GM23338 (cell line): Measurements from ENCODE around the gene PAXX. TPM values are rescaled to one million over a fixed set of nuclear protein-coding genes. Genes with fewer than 3 reads are reported as not detected.

ENCODE experiments used
- ATAC-seq: fragments of 200-7000 bp; cut with Tn5 transposase; 3 replicates; pipeline ENCODE4 v1.9.1; 2020
- DNase-seq: peaks from one replicate; pipeline ENCODE4 v3.0.0-alpha.2; 2015; ENCODE audit warnings: low spot score
- H2AFZ ChIP-seq: fragments of 200-600 bp; sonication (generic); 2 replicates; pipeline ENCODE4 v1.8.0; 2016; ENCODE audit warnings: antibody characterized with exemption, mild to moderate bottlenecking, moderate library complexity
- H3F3A ChIP-seq: fragments of 200-600 bp; sonication (generic); replicated peaks from 2 replicates; pipeline ENCODE4 v1.8.0; 2017; ENCODE audit warnings: antibody characterized with exemption, mixed run types, low read depth
- H3K27ac ChIP-seq: fragments of 200-600 bp; sonication (generic); 2 replicates; pipeline ENCODE4 v1.6.1; 2016; ENCODE audit warnings: low read depth
- H3K27me3 ChIP-seq: fragments of 200-600 bp; sonication (generic); 2 replicates; pipeline ENCODE4 v1.8.0; 2016; ENCODE audit warnings: mild to moderate bottlenecking, mixed run types, moderate library complexity; ENCODE audit not compliant: insufficient read depth
- H3K36me3 ChIP-seq: fragments of 200-600 bp; sonication (generic); 2 replicates; pipeline ENCODE4 v1.8.0; 2016; ENCODE audit warnings: mild to moderate bottlenecking; ENCODE audit not compliant: insufficient read depth
- H3K4me1 ChIP-seq: fragments of 200-600 bp; sonication (generic); 2 replicates; pipeline ENCODE4 v1.8.0; 2016; ENCODE audit warnings: mild to moderate bottlenecking, moderate library complexity; ENCODE audit not compliant: insufficient read depth
- H3K4me2 ChIP-seq: fragments of 200-600 bp; sonication (generic); 2 replicates; pipeline ENCODE4 v1.7.1; 2017; ENCODE audit warnings: mixed run types
- H3K4me3 ChIP-seq: fragments of 200-600 bp; sonication (generic); 2 replicates; pipeline ENCODE4 v1.6.1; 2016; ENCODE audit warnings: mixed run types
- H3K79me2 ChIP-seq: fragments of 200-600 bp; sonication (generic); replicated peaks from 2 replicates; pipeline ENCODE4 v1.8.0; 2017; ENCODE audit warnings: mild to moderate bottlenecking; ENCODE audit not compliant: insufficient read depth
- H3K9me2 ChIP-seq: fragments of 200-600 bp; sonication (generic); 2 replicates; pipeline ENCODE4 v1.8.0; 2017; ENCODE audit not compliant: insufficient read depth
- H4K20me1 ChIP-seq: fragments of 200-600 bp; sonication (generic); replicated peaks from 2 replicates; pipeline ENCODE4 v1.8.0; 2017; ENCODE audit warnings: mild to moderate bottlenecking; ENCODE audit not compliant: insufficient read depth
- H3K27ac Mint-ChIP-seq: 2 replicates; pipeline ENCODE4 v1.8.0; 2020; ENCODE audit warnings: inconsistent platforms, mild to moderate bottlenecking, moderate library complexity, mixed read lengths
- H3K27me3 Mint-ChIP-seq: 3 replicates; pipeline ENCODE4 v1.8.0; 2022; ENCODE audit warnings: low read depth, mild to moderate bottlenecking, moderate library complexity, mixed read lengths, inconsistent platforms; ENCODE audit not compliant: insufficient read depth, poor library complexity
- H3K36me3 Mint-ChIP-seq: 3 replicates; pipeline ENCODE4 v1.8.0; 2021; ENCODE audit warnings: low read depth, mild to moderate bottlenecking, inconsistent platforms, moderate library complexity, mixed read lengths
- H3K4me1 Mint-ChIP-seq: 3 replicates; pipeline ENCODE4 v1.8.0; 2020; ENCODE audit warnings: mild to moderate bottlenecking, inconsistent platforms, mixed read lengths
- H3K4me3 Mint-ChIP-seq: 3 replicates; pipeline ENCODE4 v1.8.0; 2021; ENCODE audit warnings: moderate library complexity, mild to moderate bottlenecking, inconsistent platforms, mixed read lengths
- H3K9me3 Mint-ChIP-seq: 3 replicates; pipeline ENCODE4 v1.8.0; 2020; ENCODE audit warnings: moderate library complexity, mild to moderate bottlenecking, inconsistent platforms, mixed read lengths
- CREB1 ChIP-seq: fragments of 250-450 bp; sonication (Bioruptor Pico); IDR thresholded peaks from 2 replicates; pipeline ENCODE4 v1.5.0; 2020; ENCODE audit warnings: low read depth, mild to moderate bottlenecking, moderate library complexity
- EZH2 ChIP-seq: fragments of 200-600 bp; sonication (generic); IDR thresholded peaks from one replicate; pipeline ENCODE4 v1.8.0; 2017; ENCODE audit warnings: antibody characterized with exemption, mild to moderate bottlenecking, low read depth; ENCODE audit not compliant: unreplicated experiment
- EZH2phosphoT487 ChIP-seq: fragments of 200-600 bp; sonication (generic); IDR thresholded peaks from one replicate; pipeline ENCODE4 v1.8.1; 2018; ENCODE audit warnings: antibody characterized with exemption; ENCODE audit not compliant: unreplicated experiment
- JUNB ChIP-seq: IDR thresholded peaks from one replicate; pipeline ENCODE4 v1.6.1; 2016; ENCODE audit warnings: antibody characterized with exemption; ENCODE audit not compliant: unreplicated experiment
- NANOG ChIP-seq: IDR thresholded peaks from 2 replicates; pipeline ENCODE4 v1.6.1; 2016; ENCODE audit warnings: antibody characterized with exemption, borderline replicate concordance
- POLR2AphosphoS5 ChIP-seq: IDR thresholded peaks from 2 replicates; pipeline ENCODE4 v1.6.1; 2016; ENCODE audit warnings: antibody characterized with exemption, low read depth
- STAT1 ChIP-seq: IDR thresholded peaks from one replicate; pipeline ENCODE4 v1.6.1; 2016; ENCODE audit warnings: antibody characterized with exemption; ENCODE audit not compliant: unreplicated experiment
- ZNF114 ChIP-seq: fragments of 250-450 bp; sonication (Bioruptor Pico); IDR thresholded peaks from 2 replicates; pipeline ENCODE4 v1.5.0; 2020; ENCODE audit warnings: mild to moderate bottlenecking, moderate library complexity
- ZNF331 ChIP-seq: fragments of 250-450 bp; sonication (Bioruptor Pico); IDR thresholded peaks from 2 replicates; pipeline ENCODE4 v1.5.0; 2020; ENCODE audit warnings: low read depth, mild to moderate bottlenecking, moderate library complexity
- polyA plus RNA-seq: library from polyadenylated mRNA; unstranded; fragments of >200 nt; fragmentation: Nextera tagmentation; extraction: Ambion mirVana; gene quantifications from 2 replicates; pipeline ENCODE4 v1.2.1, GENCODE V29; 2016
- total RNA-seq: library from RNA; depleted of rRNA; stranded (reverse); fragments of >200 nt; shearing (Covaris generic); gene quantifications from 2 replicates; pipeline ENCODE4 v1.2.3, GENCODE V29; 2014
- TF ChIP-seq, protein P1 (sequence below): IDR thresholded peaks from one replicate; pipeline ENCODE4 v1.6.1; 2018; ENCODE audit warnings: antibody characterized with exemption; ENCODE audit not compliant: unreplicated experiment
- TF ChIP-seq, protein P2 (sequence below), 2 experiments: fragments of 200-600 bp in 1 of 2; sonication (generic) in 1 of 2; conservative IDR thresholded peaks; 2 replicates each; pipeline versions ENCODE4 v1.5.1 to v1.6.1; 2016 to 2017; ENCODE audit warnings: antibody characterized with exemption in 2 of 2, low read depth in 2 of 2, mild to moderate bottlenecking in 2 of 2, moderate library complexity in 1 of 2
- TF ChIP-seq, protein P3 (sequence below): IDR thresholded peaks from 2 replicates; pipeline ENCODE4 v1.6.1; 2016; ENCODE audit warnings: antibody characterized with exemption
- TF ChIP-seq, protein P4 (sequence below): fragments of 250-450 bp; sonication (Bioruptor Pico); IDR thresholded peaks from 2 replicates; pipeline ENCODE4 v1.5.0; 2020; ENCODE audit warnings: mild to moderate bottlenecking, moderate library complexity

The PAXX gene
- total and polyA plus RNA-seq, 2 experiments from 2014 or later = 71.5 to 86.0 TPM

DNA sequence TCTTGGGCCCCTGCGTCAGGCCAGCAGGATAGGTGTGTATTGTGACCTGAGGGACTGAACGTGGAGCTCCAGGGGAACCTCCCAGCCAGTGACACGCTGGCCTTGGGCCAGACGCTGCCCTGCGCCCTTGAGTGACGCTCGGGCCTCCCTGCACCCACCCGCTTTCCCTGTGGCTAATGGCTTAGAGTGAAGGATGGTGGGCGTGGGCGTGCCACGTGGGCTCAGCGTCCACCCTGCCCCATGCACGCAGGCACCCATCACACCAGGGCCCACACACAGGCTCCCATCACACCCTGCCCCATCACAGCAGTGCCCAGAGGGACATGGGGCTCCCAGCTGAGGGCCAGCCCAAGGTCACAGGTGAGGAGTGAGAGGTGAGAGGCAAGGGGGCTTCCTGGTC, 44.8 kb downstream of the PAXX start:
- ATAC-seq = no peak
- Mint-ChIP-seq H3K4me1 (no peaks in the 10 kb centered on the region), H3K27me3 (peaks cover 8% of the 10 kb centered on the region), H3K27ac (no peak overlapping the region), H3K9me3 (no peaks in the 10 kb centered on the region), H3K4me3 (no peak overlapping the region), H3K36me3 (no peaks in the 10 kb centered on the region; the same call in 2 of the 3 replicates)
- DNase-seq = no peak
- H3K79me2 ChIP-seq = no peaks in the 10 kb centered on the region
- H3K9me2 ChIP-seq = no peaks in the 10 kb centered on the region
- H3K4me1 ChIP-seq = no peaks in the 10 kb centered on the region
- H4K20me1 ChIP-seq = no peaks in the 10 kb centered on the region
- no peaks in the 10 kb centered on the region for H3K27me3 ChIP-seq
- no peak for TF ChIP-seq STAT1
- no peak for TF ChIP-seq EZH2phosphoT487
- TF ChIP-seq POLR2AphosphoS5 = no peak
- TF ChIP-seq, protein P1, sequence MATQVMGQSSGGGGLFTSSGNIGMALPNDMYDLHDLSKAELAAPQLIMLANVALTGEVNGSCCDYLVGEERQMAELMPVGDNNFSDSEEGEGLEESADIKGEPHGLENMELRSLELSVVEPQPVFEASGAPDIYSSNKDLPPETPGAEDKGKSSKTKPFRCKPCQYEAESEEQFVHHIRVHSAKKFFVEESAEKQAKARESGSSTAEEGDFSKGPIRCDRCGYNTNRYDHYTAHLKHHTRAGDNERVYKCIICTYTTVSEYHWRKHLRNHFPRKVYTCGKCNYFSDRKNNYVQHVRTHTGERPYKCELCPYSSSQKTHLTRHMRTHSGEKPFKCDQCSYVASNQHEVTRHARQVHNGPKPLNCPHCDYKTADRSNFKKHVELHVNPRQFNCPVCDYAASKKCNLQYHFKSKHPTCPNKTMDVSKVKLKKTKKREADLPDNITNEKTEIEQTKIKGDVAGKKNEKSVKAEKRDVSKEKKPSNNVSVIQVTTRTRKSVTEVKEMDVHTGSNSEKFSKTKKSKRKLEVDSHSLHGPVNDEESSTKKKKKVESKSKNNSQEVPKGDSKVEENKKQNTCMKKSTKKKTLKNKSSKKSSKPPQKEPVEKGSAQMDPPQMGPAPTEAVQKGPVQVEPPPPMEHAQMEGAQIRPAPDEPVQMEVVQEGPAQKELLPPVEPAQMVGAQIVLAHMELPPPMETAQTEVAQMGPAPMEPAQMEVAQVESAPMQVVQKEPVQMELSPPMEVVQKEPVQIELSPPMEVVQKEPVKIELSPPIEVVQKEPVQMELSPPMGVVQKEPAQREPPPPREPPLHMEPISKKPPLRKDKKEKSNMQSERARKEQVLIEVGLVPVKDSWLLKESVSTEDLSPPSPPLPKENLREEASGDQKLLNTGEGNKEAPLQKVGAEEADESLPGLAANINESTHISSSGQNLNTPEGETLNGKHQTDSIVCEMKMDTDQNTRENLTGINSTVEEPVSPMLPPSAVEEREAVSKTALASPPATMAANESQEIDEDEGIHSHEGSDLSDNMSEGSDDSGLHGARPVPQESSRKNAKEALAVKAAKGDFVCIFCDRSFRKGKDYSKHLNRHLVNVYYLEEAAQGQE = no peak
- TF ChIP-seq, protein P2, sequence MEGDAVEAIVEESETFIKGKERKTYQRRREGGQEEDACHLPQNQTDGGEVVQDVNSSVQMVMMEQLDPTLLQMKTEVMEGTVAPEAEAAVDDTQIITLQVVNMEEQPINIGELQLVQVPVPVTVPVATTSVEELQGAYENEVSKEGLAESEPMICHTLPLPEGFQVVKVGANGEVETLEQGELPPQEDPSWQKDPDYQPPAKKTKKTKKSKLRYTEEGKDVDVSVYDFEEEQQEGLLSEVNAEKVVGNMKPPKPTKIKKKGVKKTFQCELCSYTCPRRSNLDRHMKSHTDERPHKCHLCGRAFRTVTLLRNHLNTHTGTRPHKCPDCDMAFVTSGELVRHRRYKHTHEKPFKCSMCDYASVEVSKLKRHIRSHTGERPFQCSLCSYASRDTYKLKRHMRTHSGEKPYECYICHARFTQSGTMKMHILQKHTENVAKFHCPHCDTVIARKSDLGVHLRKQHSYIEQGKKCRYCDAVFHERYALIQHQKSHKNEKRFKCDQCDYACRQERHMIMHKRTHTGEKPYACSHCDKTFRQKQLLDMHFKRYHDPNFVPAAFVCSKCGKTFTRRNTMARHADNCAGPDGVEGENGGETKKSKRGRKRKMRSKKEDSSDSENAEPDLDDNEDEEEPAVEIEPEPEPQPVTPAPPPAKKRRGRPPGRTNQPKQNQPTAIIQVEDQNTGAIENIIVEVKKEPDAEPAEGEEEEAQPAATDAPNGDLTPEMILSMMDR (conservative IDR thresholded peaks at IDR 0.05; ENCODE audit: low read depth in 2 of 2) = no peak
- no peak for TF ChIP-seq ZNF331 (CRISPR knock-in tag)
- TF ChIP-seq, protein P3, sequence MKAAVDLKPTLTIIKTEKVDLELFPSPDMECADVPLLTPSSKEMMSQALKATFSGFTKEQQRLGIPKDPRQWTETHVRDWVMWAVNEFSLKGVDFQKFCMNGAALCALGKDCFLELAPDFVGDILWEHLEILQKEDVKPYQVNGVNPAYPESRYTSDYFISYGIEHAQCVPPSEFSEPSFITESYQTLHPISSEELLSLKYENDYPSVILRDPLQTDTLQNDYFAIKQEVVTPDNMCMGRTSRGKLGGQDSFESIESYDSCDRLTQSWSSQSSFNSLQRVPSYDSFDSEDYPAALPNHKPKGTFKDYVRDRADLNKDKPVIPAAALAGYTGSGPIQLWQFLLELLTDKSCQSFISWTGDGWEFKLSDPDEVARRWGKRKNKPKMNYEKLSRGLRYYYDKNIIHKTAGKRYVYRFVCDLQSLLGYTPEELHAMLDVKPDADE = no peak
- TF ChIP-seq CREB1 = no peak
- no peak for TF ChIP-seq JUNB
- TF ChIP-seq ZNF114 = no peak
- TF ChIP-seq, protein P4, sequence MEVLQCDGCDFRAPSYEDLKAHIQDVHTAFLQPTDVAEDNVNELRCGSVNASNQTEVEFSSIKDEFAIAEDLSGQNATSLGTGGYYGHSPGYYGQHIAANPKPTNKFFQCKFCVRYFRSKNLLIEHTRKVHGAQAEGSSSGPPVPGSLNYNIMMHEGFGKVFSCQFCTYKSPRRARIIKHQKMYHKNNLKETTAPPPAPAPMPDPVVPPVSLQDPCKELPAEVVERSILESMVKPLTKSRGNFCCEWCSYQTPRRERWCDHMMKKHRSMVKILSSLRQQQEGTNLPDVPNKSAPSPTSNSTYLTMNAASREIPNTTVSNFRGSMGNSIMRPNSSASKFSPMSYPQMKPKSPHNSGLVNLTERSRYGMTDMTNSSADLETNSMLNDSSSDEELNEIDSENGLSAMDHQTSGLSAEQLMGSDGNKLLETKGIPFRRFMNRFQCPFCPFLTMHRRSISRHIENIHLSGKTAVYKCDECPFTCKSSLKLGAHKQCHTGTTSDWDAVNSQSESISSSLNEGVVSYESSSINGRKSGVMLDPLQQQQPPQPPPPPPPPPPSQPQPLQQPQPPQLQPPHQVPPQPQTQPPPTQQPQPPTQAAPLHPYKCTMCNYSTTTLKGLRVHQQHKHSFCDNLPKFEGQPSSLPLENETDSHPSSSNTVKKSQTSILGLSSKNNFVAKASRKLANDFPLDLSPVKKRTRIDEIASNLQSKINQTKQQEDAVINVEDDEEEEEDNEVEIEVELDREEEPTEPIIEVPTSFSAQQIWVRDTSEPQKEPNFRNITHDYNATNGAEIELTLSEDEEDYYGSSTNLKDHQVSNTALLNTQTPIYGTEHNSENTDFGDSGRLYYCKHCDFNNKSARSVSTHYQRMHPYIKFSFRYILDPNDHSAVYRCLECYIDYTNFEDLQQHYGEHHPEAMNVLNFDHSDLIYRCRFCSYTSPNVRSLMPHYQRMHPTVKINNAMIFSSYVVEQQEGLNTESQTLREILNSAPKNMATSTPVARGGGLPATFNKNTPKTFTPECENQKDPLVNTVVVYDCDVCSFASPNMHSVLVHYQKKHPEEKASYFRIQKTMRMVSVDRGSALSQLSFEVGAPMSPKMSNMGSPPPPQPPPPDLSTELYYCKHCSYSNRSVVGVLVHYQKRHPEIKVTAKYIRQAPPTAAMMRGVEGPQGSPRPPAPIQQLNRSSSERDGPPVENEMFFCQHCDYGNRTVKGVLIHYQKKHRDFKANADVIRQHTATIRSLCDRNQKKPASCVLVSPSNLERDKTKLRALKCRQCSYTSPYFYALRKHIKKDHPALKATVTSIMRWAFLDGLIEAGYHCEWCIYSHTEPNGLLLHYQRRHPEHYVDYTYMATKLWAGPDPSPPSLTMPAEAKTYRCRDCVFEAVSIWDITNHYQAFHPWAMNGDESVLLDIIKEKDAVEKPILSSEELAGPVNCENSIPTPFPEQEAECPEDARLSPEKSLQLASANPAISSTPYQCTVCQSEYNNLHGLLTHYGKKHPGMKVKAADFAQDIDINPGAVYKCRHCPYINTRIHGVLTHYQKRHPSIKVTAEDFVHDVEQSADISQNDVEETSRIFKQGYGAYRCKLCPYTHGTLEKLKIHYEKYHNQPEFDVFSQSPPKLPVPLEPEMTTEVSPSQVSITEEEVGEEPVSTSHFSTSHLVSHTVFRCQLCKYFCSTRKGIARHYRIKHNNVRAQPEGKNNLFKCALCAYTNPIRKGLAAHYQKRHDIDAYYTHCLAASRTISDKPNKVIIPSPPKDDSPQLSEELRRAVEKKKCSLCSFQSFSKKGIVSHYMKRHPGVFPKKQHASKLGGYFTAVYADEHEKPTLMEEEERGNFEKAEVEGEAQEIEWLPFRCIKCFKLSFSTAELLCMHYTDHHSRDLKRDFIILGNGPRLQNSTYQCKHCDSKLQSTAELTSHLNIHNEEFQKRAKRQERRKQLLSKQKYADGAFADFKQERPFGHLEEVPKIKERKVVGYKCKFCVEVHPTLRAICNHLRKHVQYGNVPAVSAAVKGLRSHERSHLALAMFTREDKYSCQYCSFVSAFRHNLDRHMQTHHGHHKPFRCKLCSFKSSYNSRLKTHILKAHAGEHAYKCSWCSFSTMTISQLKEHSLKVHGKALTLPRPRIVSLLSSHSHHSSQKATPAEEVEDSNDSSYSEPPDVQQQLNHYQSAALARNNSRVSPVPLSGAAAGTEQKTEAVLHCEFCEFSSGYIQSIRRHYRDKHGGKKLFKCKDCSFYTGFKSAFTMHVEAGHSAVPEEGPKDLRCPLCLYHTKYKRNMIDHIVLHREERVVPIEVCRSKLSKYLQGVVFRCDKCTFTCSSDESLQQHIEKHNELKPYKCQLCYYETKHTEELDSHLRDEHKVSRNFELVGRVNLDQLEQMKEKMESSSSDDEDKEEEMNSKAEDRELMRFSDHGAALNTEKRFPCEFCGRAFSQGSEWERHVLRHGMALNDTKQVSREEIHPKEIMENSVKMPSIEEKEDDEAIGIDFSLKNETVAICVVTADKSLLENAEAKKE = no peak
- TF ChIP-seq EZH2 = no peak
- no peak for TF ChIP-seq NANOG
- no peak overlapping the region for H3K4me3 ChIP-seq
- no peak overlapping the region for H3K27ac ChIP-seq
- H3K4me2 ChIP-seq = no peak overlapping the region
- H3F3A ChIP-seq = no peaks in the 10 kb centered on the region
- H2AFZ ChIP-seq = no peak overlapping the region
- no peaks in the 10 kb centered on the region for H3K36me3 ChIP-seq
